A549 (cell line): Measurements from ENCODE around the gene KCNG4. TPM values are rescaled to one million over a fixed set of nuclear protein-coding genes. Genes with fewer than 3 reads are reported as not detected.

Source experiments
- ATAC-seq, 2 experiments: fragments of 200-7000 bp in 1 of 2; fragments of >200 bp in 1 of 2; cut with Nextera tagmentation in 1 of 2; cut with Tn5 transposase in 1 of 2; 3 replicates each; pipeline versions ENCODE4 v1.8.0 to v1.9.1; 2018 to 2020; ENCODE audit warnings: mild to moderate bottlenecking in 1 of 2, moderate library complexity in 1 of 2
- CTCF ChIA-PET: fragments of 300-600 bp; sonication (Branson Sonifier 250); formaldehyde crosslinking; extraction: SDS; loops from one replicate; lab custom pipeline; 2021; ENCODE audit warnings: antibody characterized with exemption, inconsistent platforms; lab: Yijun Ruan, JAX
- POLR2A ChIA-PET: fragments of 350-600 bp; formaldehyde crosslinking; extraction: SDS; loops from one replicate; lab custom pipeline; 2021; ENCODE audit warnings: antibody characterized with exemption, inconsistent platforms; lab: Yijun Ruan, JAX
- DNase-seq, 2 experiments: peaks; one replicate each; pipeline versions ENCODE4 v3.0.0 to v3.0.0-alpha.2; 2011 to 2016; ENCODE audit warnings: low read depth in 1 of 2, low spot score in 1 of 2
- FAIRE-seq: peaks from 2 replicates; lab custom pipeline; 2011; peaks lifted over from hg19 to GRCh38; lab: Jason Lieb, UNC
- H3K27ac ChIP-seq, 2 experiments: fragments of >200 bp; sonication (Bioruptor Twin); formaldehyde crosslinking; 3 replicates each; pipeline ENCODE4 v1.5.1; 2016 to 2017
- H3K4me1 ChIP-seq: fragments of >200 bp; sonication (Bioruptor Twin); formaldehyde crosslinking; 3 replicates; pipeline ENCODE4 v1.6.1; 2016
- H3K4me2 ChIP-seq: fragments of >200 bp; sonication (Bioruptor Twin); formaldehyde crosslinking; 3 replicates; pipeline ENCODE4 v1.6.1; 2016
- H3K4me3 ChIP-seq: fragments of >200 bp; sonication (Bioruptor Twin); formaldehyde crosslinking; 3 replicates; pipeline ENCODE4 v1.5.1; 2016
- H3K9me3 ChIP-seq: fragments of >200 bp; sonication (Bioruptor Twin); formaldehyde crosslinking; 3 replicates; pipeline ENCODE4 v1.6.1; 2016
- ATOH8 ChIP-seq: fragments of 250-450 bp; sonication (Bioruptor Pico); IDR thresholded peaks from 2 replicates; pipeline ENCODE4 v1.5.0; 2020; ENCODE audit warnings: low read depth, mild to moderate bottlenecking, moderate library complexity
- BCL3 ChIP-seq: fragments of >200 bp; sonication (Bioruptor Twin); formaldehyde crosslinking; IDR thresholded peaks from 3 replicates; pipeline ENCODE4 v1.6.1; 2016
- BHLHE40 ChIP-seq: IDR thresholded peaks from 2 replicates; pipeline ENCODE4 v1.6.1; 2012; ENCODE audit warnings: low read depth, low read length, inconsistent platforms
- CBX8 ChIP-seq: fragments of 200-600 bp; sonication (generic); IDR thresholded peaks from 2 replicates; pipeline ENCODE4 v1.6.1; 2016
- CHD2 ChIP-seq: fragments of 150-350 bp; IDR thresholded peaks from 2 replicates; pipeline ENCODE4 v1.6.1; 2014; ENCODE audit warnings: low read length; ENCODE audit not compliant: partially characterized antibody
- E2F6 ChIP-seq: IDR thresholded peaks from 2 replicates; pipeline ENCODE4 v1.6.1; 2012; ENCODE audit warnings: low read depth, borderline replicate concordance
- EHF ChIP-seq: fragments of 250-450 bp; sonication (Bioruptor Pico); IDR thresholded peaks from 2 replicates; pipeline ENCODE4 v1.5.0; 2020; ENCODE audit warnings: mild to moderate bottlenecking
- EHMT2 ChIP-seq: fragments of 200-600 bp; sonication (generic); IDR thresholded peaks from 2 replicates; pipeline ENCODE4 v1.6.1; 2016; ENCODE audit warnings: antibody characterized with exemption, low read depth, mild to moderate bottlenecking, moderate library complexity
- EP300 ChIP-seq, 2 experiments: fragments of >200 bp; sonication (Bioruptor Twin); formaldehyde crosslinking; IDR thresholded peaks; 2 replicates in 1 of 2; 3 replicates in 1 of 2; pipeline ENCODE4 v1.6.1; 2016 to 2017
- ESRRA ChIP-seq: fragments of 150-350 bp; IDR thresholded peaks from 2 replicates; pipeline ENCODE4 v1.6.1; 2014; ENCODE audit warnings: mild to moderate bottlenecking, low read length, borderline replicate concordance
- FOSB ChIP-seq: fragments of 250-450 bp; sonication (Bioruptor Pico); IDR thresholded peaks from 2 replicates; pipeline ENCODE4 v1.5.0; 2020; ENCODE audit warnings: mild to moderate bottlenecking, moderate library complexity
- GATA3 ChIP-seq: IDR thresholded peaks from 2 replicates; pipeline ENCODE4 v1.6.1; 2012; ENCODE audit warnings: borderline replicate concordance
- HEYL ChIP-seq: fragments of 250-450 bp; sonication (Bioruptor Pico); IDR thresholded peaks from 2 replicates; pipeline ENCODE4 v1.8.0; 2021; ENCODE audit warnings: mild to moderate bottlenecking, moderate library complexity
- HOXA7 ChIP-seq: fragments of 250-450 bp; sonication (Bioruptor Pico); IDR thresholded peaks from 2 replicates; pipeline ENCODE4 v1.5.0; 2020; ENCODE audit warnings: mild to moderate bottlenecking, moderate library complexity
- HOXB13 ChIP-seq: fragments of 250-450 bp; sonication (Bioruptor Pico); IDR thresholded peaks from 2 replicates; pipeline ENCODE4 v1.5.0; 2020; ENCODE audit warnings: low read depth, mild to moderate bottlenecking, moderate library complexity
- KDM5A ChIP-seq: fragments of 200-600 bp; sonication (generic); IDR thresholded peaks from 2 replicates; pipeline ENCODE4 v1.6.1; 2016; ENCODE audit warnings: antibody characterized with exemption, mild to moderate bottlenecking
- MAX ChIP-seq: IDR thresholded peaks from 2 replicates; pipeline ENCODE4 v1.6.1; 2012
- MYC ChIP-seq: IDR thresholded peaks from 2 replicates; pipeline ENCODE4 v1.6.1; 2012; ENCODE audit warnings: mild to moderate bottlenecking, inconsistent platforms, low read length, improper control_type of control experiment, borderline replicate concordance
- NFE2L2 ChIP-seq: fragments of 150-350 bp; conservative IDR thresholded peaks from 2 replicates; pipeline ENCODE4 v1.6.1; 2014; ENCODE audit warnings: low read length
- NR3C1 ChIP-seq: fragments of >200 bp; sonication (Bioruptor Twin); formaldehyde crosslinking; IDR thresholded peaks from 3 replicates; pipeline ENCODE4 v1.6.1; 2017
- PBX3 ChIP-seq: IDR thresholded peaks from 2 replicates; pipeline ENCODE4 v1.6.1; 2012
- RCOR1 ChIP-seq: fragments of 150-350 bp; IDR thresholded peaks from 2 replicates; pipeline ENCODE4 v1.6.1; 2014; ENCODE audit warnings: antibody characterized with exemption, low read length, low read depth
- REST ChIP-seq: fragments of 200-600 bp; sonication (generic); IDR thresholded peaks from 2 replicates; pipeline ENCODE4 v1.6.1; 2016; ENCODE audit warnings: antibody characterized with exemption, mild to moderate bottlenecking, moderate library complexity
- RFX5 ChIP-seq: fragments of 450-650 bp; IDR thresholded peaks from 2 replicates; pipeline ENCODE4 v1.7.1; 2014; ENCODE audit warnings: antibody characterized with exemption, mild to moderate bottlenecking, moderate library complexity
- SREBF2 ChIP-seq: fragments of 450-650 bp; IDR thresholded peaks from 2 replicates; pipeline ENCODE4 v1.6.1; 2014; ENCODE audit warnings: mild to moderate bottlenecking, moderate library complexity
- TFCP2L1 ChIP-seq: fragments of 250-450 bp; sonication (Bioruptor Pico); IDR thresholded peaks from 2 replicates; pipeline ENCODE4 v1.5.0; 2021; ENCODE audit warnings: mild to moderate bottlenecking
- ZFP36 ChIP-seq: fragments of 450-650 bp; IDR thresholded peaks from 2 replicates; pipeline ENCODE4 v1.6.1; 2014; ENCODE audit warnings: borderline replicate concordance; ENCODE audit not compliant: partially characterized antibody
- ZNF302 ChIP-seq: fragments of 250-450 bp; sonication (Bioruptor Pico); IDR thresholded peaks from 2 replicates; pipeline ENCODE4 v1.9.0; 2021; ENCODE audit warnings: inconsistent platforms, mild to moderate bottlenecking, moderate library complexity
- WGBS: methylation state at CpG from one replicate; pipeline ENCODE4 v1.1.6; 2017; ENCODE audit errors: missing lambda C conversion rate; 5-methylcytosine and 5-hydroxymethylcytosine counted together
- polyA plus RNA-seq, 4 experiments: library from polyadenylated mRNA; depleted of rRNA in 3 of 4; stranded (reverse); fragments of >200 nt; fragmentation: RNase III in 1 of 4; extraction: RNeasy Plus Mini Kit Qiagen cat#74134 plus additional on column Dnase treatment in 1 of 4; gene quantifications; 2 replicates in 3 of 4; 3 replicates in 1 of 4; pipeline ENCODE4 v1.2.3, GENCODE V29; 2011 to 2017

The KCNG4 gene
- polyA plus RNA-seq, 2 of the 4 experiments (the other 2 are of a cell fraction) = not detected

GRCh38 chr16:84190731-84191388 lies 49.0 kb downstream of the KCNG4 start, which contains the start of gene ADAD2:
Gene ADAD2, plus strand, starts transcription at chr16:84191157. Its CDS starts 74 bp downstream, at chr16:84191231.
- H3K4me2 ChIP-seq = no peak within 1 kb of the TSS
- peaks cover 2% of the 10 kb centered on the region; the same call in 1 of the 3 replicates for H3K4me1 ChIP-seq
- peak in 1 of 2 experiments; percentile 17; a peak in 1 of 6 replicates for ATAC-seq
- CTCF ChIA-PET = interaction anchor here (1.0 to 1.4 kb wide), 4 partner anchors 11 to 294 kb away, joined by 4 to 5 read pairs (median 4); no protein-coding TSS in a partner anchor
- DNase-seq = peak; percentile 31 to 46
- no peak within 1 kb of the TSS for H3K4me3 ChIP-seq
- POLR2A ChIA-PET = no interaction called here
- TF ChIP-seq PBX3 (peak; percentile 78), CBX8 (no peak)
- H3K9me3 ChIP-seq = no peaks in the 10 kb centered on the region
- H3K27ac ChIP-seq = no peak within 1 kb of the TSS
- WGBS = 88% methylated on average over 33 of the region's 47 CpGs
- FAIRE-seq = no peak

GRCh38 chr16:84186685-84187437 lies 53.0 kb downstream of the KCNG4 start, which contains the start of gene TAF1C:
Gene TAF1C, minus strand, starts transcription at chr16:84187057. Its CDS starts 2,069 bp downstream, at chr16:84184988.
- H3K27ac ChIP-seq = peak within 1 kb of the TSS; percentile 87 to 94
- 9% methylated on average over 16 of the region's 55 CpGs for WGBS
- ATAC-seq = peak; percentile 92 to 95
- FAIRE-seq = no peak
- peak; percentile 94 to 97 for DNase-seq
- ChIA-PET POLR2A (interaction anchor here (1.2 to 1.4 kb wide), 4 partner anchors 9 to 70 kb away, joined by 4 to 10 read pairs (median 4); partner anchors contain the start of genes DNAAF1, HSDL1 and MBTPS1), CTCF (interaction anchor here (0.5 to 11.7 kb wide), 63 partner anchors 9 to 332 kb away, joined by 3 to 92 read pairs (median 5); partner anchors contain the start of genes DNAAF1, HSDL1, KCNG4 and MBTPS1)
- H3K4me2 ChIP-seq = peak within 1 kb of the TSS; percentile 96
- H3K4me1 ChIP-seq = peaks cover 6% of the 10 kb centered on the region; the same call in 2 of the 3 replicates
- H3K4me3 ChIP-seq = peak within 1 kb of the TSS; percentile 84
- no peaks in the 10 kb centered on the region for H3K9me3 ChIP-seq
- TF ChIP-seq HOXB13 (no peak), ATOH8 (CRISPR knock-in tag) (no peak), HEYL (CRISPR knock-in tag) (no peak), NFE2L2 (no peak), BHLHE40 (no peak), RCOR1 (no peak), BCL3 (peak; percentile 50; the same call in 1 of the 3 replicates), MAX (peak; percentile 93), MYC (peak; percentile 88), E2F6 (0 out of 2 replicates have a peak, but pooled peaks have one; percentile 25), EHF (CRISPR knock-in tag) (no peak), ZNF302 (CRISPR knock-in tag) (no peak), KDM5A (no peak), REST (no peak), FOSB (no peak), ESRRA (no peak), EP300 (IDR thresholded peaks at IDR 0.05) (no peak), ZFP36 (no peak), CHD2 (no peak), GATA3 (no peak), EHMT2 (no peak), HOXA7 (CRISPR knock-in tag) (no peak), NR3C1 (no peak), RFX5 (no peak), TFCP2L1 (CRISPR knock-in tag) (no peak), SREBF2 (no peak)
